AG04450 (cell line): ENCODE measurements around the gene MAP2K3. TPM values are rescaled to one million over a fixed set of nuclear protein-coding genes. Genes with fewer than 3 reads are reported as not detected.

ENCODE experiments used
- CTCF ChIA-PET: fragments of 300-600, 350-600 bp; formaldehyde crosslinking; extraction: SDS; loops from one replicate; lab custom pipeline; 2022; ENCODE audit warnings: antibody characterized with exemption, inconsistent platforms; lab: Charles Lee
- POLR2A ChIA-PET: fragments of 350-600 bp; formaldehyde crosslinking; extraction: SDS; loops from one replicate; lab custom pipeline; 2021; ENCODE audit warnings: antibody characterized with exemption, inconsistent platforms; lab: Yijun Ruan, JAX
- DNase-seq: peaks from one replicate; pipeline ENCODE4 v3.0.0-alpha.2; 2011; ENCODE audit warnings: low read depth, low spot score
- H3K27ac ChIP-seq: one replicate; pipeline ENCODE4 v1.5.1; 2012; ENCODE audit warnings: low read depth, low read length, control low read depth
- H3K27me3 ChIP-seq: one replicate; pipeline ENCODE4 v1.6.0; 2012; ENCODE audit warnings: low read length; ENCODE audit not compliant: control insufficient read depth, insufficient read depth
- H3K4me3 ChIP-seq: 2 replicates; pipeline ENCODE4 v1.5.1; 2011; ENCODE audit warnings: mild to moderate bottlenecking, low read depth, low read length, control low read depth
- H3K9me3 ChIP-seq: 2 replicates; pipeline ENCODE4 v1.5.1; 2012; ENCODE audit warnings: low read length; ENCODE audit not compliant: control insufficient read depth, insufficient read depth
- CTCF ChIP-seq: IDR thresholded peaks from 2 replicates; pipeline ENCODE4 v1.5.1; 2011; ENCODE audit warnings: low read depth, low read length, control low read depth, inconsistent platforms
- polyA plus RNA-seq: library from polyadenylated mRNA; depleted of rRNA; stranded (reverse); fragments of >200 nt; gene quantifications from 2 replicates; pipeline ENCODE4 v1.2.3, GENCODE V29; 2011

MAP2K3 gene
- polyA plus RNA-seq, 1 experiment, result 13.7 TPM

GRCh38 chr17:21245639-21246084 lies 38.8 kb upstream of the MAP2K3 start:
- ChIA-PET POLR2A (no interaction called here), CTCF (no interaction called here)
- no peak for TF ChIP-seq CTCF
- H3K4me3 ChIP-seq, result no peak overlapping the region
- no peak for DNase-seq
- H3K9me3 ChIP-seq, result no peaks in the 10 kb centered on the region; the same call in 1 of the 2 replicates
- H3K27ac ChIP-seq, result no peak overlapping the region
- no peaks in the 10 kb centered on the region for H3K27me3 ChIP-seq

- ChIA-PET CTCF (no interaction called here), POLR2A (no interaction called here)
- H3K27ac ChIP-seq, result no peak overlapping the region
- DNase-seq, result no peak
- H3K27me3 ChIP-seq, result no peaks in the 10 kb centered on the region
- TF ChIP-seq CTCF, result no peak
- no peaks in the 10 kb centered on the region; the same call in 1 of the 2 replicates for H3K9me3 ChIP-seq
- H3K4me3 ChIP-seq, result no peak overlapping the region
These were observed 37.8 kb upstream of the MAP2K3 start for GRCh38 chr17:21246698-21247097.

GRCh38 chr17:21247552-21248258 lies 36.8 kb upstream of the MAP2K3 start:
- TF ChIP-seq CTCF, result no peak
- H3K4me3 ChIP-seq, result no peak overlapping the region
- ChIA-PET POLR2A (no interaction called here), CTCF (interaction anchor here (1.0 kb wide), 1 partner anchor 16 kb away, joined by 3 read pairs; no protein-coding TSS in a partner anchor)
- H3K27ac ChIP-seq, result no peak overlapping the region
- no peaks in the 10 kb centered on the region; the same call in 1 of the 2 replicates for H3K9me3 ChIP-seq
- no peak for DNase-seq
- no peaks in the 10 kb centered on the region for H3K27me3 ChIP-seq

GRCh38 chr17:21248500-21248899 lies 36.0 kb upstream of the MAP2K3 start:
- ChIA-PET CTCF (interaction anchor here (1.8 kb wide), 1 partner anchor 119 kb away, joined by 4 read pairs; no protein-coding TSS in a partner anchor), POLR2A (no interaction called here)
- TF ChIP-seq CTCF, result no peak
- no peak for DNase-seq
- no peak overlapping the region for H3K27ac ChIP-seq
- H3K4me3 ChIP-seq, result no peak overlapping the region
- no peaks in the 10 kb centered on the region; the same call in 1 of the 2 replicates for H3K9me3 ChIP-seq
- H3K27me3 ChIP-seq, result no peaks in the 10 kb centered on the region

GRCh38 chr17:21249086-21249795 lies 35.3 kb upstream of the MAP2K3 start:
- Histone ChIP-seq H3K27me3 (no peaks in the 10 kb centered on the region), H3K9me3 (no peaks in the 10 kb centered on the region; the same call in 1 of the 2 replicates), H3K4me3 (no peak overlapping the region), H3K27ac (no peak overlapping the region)
- DNase-seq, result no peak
- ChIA-PET CTCF (interaction anchor here (0.6 to 1.9 kb wide), 4 partner anchors 8 to 196 kb away, joined by 3 to 11 read pairs (median 4); no protein-coding TSS in a partner anchor), POLR2A (no interaction called here)
- TF ChIP-seq CTCF, result no peak
